Germinal center (tissue), 1 donor: ENCODE data around the gene CMIP.
A peak's percentile ranks its signal among the peaks of the same experiment; 100 is the strongest.

ENCODE experiments used
- DNase-seq: peaks from one replicate; pipeline ENCODE4 v3.0.0; 2012; ENCODE audit warnings: mixed read lengths, low spot score

CMIP gene

DNA sequence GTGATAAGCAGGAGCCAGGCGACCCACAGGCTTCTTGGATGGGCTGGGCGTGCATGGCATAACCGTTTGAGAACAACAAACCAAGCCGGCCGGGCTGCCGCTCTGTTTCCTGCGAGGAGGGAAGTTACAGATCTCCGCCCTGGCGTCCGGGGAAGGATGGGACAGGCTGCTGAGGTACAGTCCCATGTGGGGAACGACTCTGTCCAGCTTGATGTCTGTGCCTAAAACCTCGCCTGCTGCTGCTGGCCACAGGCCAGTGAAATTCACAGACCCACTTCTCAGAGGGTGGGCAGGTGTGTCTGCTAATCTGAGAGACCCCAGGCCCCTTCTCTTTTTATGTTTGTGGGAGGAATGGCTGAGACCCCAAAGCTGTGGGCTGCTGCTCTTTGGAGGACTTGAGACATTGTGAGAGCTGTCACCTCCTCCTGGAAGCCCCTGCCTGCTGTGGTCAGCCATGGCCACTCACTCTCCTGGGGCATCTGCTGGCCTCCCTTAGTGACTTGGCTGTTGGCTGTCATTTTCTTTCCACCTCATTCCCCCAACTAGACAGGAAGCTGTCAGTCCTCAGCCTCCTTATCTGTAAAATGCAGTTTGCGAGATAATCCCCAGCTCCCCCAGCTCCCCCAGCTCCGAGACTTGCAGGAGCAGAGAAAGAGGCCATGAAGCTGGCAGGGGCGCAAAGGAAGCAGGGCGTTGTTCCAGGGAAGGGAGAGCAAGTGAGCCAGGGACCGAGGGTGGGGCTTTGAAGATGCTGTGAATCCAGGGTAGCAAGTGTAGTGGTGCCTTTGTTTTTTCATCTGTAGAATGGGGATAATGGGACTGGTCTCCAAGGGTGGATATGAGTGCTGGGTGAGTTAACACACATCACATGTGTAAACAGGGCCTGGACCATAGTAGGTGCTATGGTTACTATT lies 51.0 kb downstream of the CMIP start:
- no peak for DNase-seq

DNA sequence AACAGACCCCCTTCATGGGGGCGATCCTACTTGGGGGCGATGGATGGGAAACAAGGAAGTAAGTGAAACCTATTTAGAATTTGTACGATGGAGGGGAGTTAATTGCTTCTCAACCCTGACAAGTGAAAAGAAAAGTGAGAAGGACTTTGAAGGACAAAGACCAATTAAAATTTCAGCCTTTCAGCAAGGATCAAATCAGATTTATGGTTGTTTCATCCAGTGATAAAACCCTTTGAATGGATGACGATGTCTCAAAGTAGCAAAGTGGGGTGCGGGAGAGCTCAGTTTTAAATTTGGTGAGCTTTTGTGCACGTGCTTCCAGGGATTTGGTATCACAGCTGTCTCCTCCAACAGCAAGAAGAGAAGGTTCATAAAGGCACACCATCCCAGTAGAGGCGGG lies 51.7 kb downstream of the CMIP start:
- DNase-seq = no peak

DNA sequence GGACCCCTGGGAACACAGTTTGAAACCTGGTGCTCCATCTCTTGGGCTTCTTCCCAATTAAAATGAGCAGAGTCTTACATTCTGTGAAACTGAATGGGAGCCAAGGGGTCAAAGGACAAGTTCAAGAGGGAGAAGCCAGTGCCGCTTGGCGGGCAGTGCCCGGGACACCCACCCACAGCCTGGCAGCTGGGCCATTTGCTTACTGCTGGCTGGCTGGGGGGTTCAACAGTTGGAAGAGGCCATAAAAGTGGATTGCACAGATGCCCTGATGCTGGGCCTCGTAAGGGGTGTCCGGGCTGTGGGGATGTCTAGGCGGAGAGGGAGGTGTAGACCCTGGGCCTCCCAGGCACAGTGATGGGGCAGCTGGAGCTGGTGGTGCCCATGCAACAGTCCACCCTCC lies 52.1 kb downstream of the CMIP start:
- DNase-seq = no peak

DNA sequence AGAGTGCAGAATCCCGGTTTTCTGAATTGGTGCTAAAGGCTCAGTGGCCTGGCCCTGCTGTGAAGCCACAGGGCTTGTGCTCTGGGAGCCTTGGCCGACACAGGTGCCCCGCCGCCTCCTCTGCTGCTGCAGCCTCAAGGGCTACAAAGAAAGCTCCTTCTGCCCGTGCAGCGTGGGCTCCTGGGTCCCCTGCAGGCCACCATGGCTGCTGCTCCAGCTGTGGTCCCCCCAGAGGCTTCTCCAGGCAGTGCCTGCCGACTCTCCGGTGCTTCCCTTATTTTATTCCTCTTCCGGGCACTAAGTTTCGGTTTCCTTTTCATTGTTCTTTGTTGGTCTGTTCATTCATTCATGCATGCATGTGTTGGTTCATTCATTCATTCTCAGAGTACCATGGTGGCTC lies 53.1 kb downstream of the CMIP start:
- DNase-seq = peak; percentile 72

DNA sequence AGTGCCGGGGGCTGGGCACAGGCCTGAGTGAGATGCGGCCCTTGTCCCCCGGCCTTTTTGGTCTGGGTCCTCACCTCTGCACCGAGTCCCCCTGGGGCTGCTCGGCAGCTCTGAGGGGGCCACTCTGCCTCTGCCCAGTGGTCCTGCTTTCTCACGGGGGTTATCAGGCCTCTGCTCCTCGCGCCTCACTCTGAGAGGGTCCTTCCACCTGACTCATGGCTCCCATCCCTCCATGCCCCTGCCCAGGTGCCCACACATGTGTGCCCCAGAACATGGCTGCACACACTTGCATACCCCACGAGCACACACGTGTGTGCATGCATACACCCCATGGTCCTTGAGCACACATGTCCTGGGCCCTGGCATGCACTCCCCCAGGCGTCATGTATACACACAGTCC lies 53.7 kb downstream of the CMIP start:
- no peak for DNase-seq

DNA sequence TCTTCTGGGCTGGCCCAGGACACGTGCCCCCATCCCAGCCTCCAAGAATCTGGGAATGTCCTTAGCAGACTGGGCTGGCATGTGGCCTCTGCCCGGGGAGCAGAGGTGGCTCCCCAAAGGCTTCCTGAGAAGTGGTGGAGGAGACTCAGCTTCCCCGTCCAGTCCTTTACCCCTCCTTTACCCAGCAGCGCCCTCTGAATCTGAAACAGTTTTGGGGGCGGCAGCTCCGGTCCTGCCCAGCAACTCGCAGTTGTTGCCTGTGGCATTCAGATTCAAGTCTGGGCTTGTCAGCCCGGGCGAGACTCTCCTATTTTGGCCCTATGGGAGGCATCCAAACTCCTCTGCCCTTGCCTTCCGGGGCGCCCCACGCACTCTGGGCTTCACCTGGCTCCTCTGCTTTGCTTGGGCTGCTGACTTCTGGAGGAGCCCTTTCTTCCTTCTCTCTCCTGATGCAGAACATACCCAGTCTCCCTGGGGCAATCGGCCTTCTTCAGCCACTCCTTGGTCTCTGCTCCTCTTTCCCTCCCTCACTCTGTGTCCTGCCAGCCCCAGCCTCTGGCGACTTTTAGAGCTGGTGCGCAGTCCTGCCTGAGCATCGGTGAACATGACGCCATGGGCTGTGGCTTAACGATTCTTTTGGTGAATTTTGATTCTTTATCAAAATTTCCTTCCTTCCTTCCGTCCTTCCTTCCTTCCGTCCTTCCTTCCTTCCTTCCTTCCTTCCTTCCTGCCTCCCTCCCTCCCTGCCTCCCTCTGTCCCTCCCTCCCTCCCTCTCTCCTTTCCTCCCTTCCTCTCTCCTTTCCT lies 55.2 kb downstream of the CMIP start:
- DNase-seq = no peak

DNA sequence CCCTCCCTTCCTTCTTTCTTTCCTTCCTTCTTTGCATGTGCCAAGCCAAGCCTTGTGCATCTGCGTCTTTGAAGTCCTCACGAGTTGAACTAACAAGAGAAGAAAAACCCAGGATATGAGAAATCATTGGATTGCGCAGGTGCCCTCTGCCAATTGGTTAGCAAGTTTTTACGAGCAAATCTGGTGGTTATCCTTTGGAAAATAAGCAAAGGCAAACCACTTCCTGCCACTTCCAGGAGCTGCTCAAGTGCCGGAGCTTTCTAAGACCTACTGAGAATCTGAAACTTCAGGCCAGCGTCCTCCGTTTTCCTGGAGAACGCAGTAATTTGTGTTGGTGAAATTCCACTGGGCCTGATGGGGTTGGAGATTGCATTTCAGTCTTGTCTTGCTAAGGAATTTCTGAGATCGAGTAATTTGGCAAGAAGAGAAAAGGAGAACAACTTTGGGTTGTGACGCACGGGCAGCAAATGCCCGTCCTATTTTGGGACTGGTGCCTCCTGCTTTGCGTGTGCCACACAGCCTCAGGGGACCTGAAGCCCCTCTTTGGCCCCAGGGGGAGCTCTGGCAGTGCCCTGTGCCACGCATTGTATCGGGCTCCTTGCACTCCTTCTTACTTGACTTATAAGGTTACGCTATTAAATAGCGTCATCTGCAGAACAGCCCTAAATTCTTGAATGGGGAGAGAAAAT lies 56.4 kb downstream of the CMIP start:
- peak; percentile 88 for DNase-seq

DNA sequence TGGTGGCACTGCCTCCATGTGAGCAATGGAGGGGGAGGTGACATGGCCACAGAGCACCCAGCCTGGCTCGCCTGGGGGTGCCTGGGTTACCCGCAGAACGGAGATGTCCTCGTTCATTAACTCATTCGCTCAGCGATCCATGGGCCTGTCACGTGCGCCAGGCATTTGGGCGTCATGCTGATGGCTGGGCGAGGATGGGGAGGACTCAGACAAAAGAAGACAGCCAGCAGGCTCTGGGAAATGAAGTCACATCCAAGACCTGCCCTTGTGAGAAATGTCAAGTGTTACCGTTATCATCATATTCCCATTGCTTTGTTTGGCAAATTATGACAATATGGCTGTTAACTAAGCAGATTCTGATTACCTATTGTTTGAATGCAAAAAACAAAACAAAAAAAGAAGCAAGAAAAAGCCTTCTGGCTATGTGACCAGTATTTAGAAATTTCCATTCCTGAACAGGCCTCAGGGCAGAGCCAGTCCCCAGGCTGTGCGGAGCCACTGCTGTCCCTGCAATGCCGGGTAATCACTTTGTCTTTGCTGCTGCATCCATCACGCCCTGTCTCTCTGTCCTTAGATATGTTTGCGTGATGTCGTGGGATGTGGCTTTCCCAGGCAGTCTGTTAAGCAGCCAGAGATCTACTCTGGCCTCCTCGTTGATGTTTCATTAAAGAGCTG lies 57.9 kb downstream of the CMIP start:
- DNase-seq = no peak

DNA sequence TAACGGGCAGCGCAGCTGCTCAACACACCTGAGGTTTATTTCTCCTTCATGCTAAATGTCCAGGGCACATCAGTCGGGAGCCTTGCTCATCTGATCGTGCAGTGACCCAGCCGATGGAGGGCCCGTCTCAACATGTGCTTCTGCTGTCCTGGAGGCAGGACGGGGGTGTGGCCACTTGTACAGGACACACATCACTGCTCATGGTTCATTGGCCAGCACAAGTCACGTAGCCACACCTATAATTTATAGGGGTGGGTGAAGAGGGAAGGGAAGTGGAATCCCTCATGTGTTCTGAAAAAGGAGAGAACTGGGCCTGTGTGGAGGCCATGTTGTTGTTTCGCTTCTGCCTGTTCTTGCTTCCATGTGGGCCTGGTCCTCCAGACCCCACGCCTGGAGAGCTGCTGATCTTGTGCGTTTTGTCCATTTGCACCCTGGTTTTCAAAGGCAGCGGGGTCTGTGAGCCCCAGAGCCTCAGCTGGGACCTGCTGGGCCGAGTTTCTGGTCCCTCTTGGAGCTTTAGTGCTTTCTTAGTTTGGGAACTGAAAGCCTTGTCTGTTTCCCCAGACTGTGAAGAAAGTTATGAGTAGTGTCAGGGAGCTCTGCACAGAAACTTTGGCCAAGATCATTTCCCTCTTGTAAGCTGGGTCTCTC lies 60.5 kb downstream of the CMIP start:
- DNase-seq = no peak

DNA sequence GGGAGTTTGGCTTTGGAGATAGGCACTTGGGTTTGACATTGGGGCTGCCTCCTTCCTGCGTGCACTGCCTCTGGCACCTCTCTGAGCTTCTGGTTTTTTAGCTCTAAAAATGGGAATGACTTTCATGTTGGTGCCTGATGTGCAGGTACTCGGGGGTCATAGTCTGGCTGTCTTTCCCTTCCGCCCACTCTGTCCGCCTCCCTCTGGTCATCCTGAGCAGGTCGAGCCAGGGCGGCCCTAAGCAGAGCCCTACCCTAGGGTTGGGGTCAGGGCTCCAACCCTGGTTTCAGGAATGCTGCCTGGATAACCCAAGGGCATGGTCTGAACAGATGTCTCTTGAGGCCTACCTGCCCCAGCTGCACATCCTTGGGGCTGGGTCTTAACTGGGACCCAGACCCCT lies 64.8 kb downstream of the CMIP start:
- no peak for DNase-seq

DNA sequence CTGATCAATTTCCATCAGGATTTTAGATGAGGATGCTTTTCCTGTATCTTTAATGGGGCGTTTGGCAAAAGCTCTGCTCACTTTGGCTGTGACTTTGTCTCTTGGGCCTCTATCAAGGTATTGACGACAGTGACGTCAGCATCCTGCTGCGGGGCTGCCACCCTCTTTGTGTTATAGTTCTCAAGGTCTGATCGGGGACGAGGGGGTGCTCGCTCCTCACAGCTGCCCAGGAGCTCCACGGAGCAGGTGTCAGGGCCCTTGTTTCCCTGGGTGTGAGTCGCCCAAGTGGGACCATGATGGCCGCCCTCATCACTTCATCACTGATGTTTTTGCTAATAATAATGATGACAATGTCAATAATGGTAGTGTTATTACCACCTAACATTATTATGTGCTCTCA lies 65.4 kb downstream of the CMIP start:
- DNase-seq = no peak

DNA sequence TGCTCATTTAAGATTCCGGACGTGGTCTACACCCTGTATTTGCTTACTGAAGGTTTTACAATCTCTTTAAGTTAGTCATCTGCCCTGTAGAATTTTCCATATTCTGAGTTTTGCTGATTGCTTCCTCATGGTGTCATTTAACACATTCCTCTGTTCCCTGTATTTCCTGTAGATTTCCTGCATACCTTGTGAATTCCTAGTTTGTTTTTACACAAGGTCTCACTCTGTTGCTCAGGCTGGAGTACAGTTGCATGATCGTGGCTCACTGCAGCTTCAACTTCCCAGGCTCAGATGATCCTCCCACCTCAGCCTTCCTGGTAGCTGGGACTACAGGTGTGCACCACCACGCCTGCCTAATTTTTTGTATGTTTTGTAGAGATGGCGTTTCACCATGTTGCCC lies 66.8 kb downstream of the CMIP start:
- no peak for DNase-seq

DNA sequence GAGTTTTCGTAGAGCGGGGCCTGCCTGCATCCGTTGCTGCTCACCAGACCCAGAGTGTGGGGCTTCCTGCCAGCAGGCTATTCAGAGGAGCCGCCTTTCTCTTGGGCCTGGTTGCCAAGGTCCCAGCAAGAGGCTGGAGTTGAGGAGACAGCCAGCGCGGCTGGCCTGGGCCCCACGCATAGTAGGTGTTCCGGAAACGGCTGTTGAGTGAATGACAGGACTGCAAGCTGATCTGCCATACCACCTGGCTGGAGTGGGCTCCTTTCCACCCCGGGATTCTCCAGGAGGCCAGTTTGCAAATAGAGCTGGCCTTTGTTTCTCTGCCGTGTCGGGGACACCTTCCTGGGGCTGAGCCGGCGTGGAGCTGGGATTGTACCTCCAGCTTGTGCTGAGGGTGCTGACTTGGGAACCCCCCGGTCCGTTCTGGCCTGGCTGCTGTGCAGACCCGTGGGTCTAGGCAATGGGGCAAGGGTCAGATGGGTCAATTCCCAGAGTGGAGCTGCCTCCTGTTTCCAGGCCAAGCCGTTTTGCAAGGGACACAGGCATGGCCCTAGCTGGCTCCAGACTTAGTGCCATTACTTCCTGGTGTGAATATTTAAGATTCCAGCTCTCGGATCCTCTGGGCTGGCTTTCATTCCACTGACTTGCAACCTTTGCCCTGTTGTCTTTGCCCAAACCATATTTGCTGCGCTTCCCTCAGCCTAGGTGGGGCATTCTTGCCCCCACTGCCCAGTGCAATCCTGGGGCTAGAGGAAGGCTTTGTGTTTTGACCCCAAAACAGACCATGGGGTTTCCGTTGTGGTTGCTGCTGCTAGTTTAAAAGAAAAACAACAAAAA lies 68.8 kb downstream of the CMIP start:
- DNase-seq = no peak

DNA sequence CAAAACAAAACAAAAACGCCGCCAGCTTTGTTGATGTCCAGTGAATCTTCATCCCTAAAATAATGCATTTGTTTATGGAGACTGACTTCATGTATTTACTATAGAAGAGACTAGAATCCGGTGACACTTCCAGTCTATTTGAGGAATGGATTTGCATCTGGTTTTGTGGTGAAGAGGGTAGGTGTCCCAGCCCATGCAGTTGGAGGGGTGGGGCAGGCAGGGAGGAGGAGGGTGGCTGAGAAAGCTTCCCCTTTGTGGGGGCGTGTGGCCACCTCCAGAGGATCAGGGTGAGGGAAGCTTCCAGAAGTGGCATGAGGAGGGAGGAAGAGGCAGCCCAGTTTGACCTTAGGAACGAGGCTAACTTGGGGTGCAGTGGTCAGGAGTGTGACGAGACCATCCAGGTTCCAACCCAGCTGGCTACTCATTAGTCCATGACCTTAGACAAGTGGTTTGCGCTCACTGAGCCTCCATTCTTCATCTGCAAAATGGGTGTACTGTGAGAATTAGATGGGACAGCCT lies 69.5 kb downstream of the CMIP start:
- peak; percentile 71 for DNase-seq

DNA sequence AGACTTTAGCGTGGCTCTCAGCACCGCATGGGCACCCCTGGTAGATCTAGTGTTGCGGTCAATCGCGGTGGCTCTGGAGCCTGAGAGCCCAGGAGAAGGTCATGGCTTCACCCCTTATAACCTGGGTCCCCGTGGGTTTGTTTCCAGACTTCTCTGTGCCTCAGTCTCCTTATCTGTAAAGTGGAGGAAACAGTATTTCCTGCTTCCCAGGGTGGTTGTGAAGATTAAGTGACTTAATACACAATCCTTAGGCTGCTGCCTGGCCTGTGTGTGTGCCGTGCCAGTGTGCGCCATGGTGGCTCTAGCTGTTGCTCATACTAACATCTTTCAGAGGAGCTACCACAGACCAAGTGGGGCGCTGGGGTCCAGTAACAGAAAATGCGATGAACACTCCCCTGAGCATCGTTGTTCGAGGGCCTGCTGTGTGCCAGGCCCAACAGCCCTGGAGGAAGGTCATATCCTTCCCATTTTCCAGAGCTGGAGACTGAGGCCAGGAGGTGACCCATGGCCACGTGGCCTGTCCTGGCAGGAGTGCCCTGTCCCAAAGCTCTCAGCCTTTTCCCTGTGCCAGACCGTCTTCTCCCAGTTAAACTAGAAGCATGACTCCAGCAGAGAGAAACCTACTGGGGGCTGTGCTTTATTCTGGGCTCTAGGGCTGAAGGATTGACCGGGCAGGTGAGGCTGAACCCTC lies 70.1 kb downstream of the CMIP start:
- DNase-seq = no peak

DNA sequence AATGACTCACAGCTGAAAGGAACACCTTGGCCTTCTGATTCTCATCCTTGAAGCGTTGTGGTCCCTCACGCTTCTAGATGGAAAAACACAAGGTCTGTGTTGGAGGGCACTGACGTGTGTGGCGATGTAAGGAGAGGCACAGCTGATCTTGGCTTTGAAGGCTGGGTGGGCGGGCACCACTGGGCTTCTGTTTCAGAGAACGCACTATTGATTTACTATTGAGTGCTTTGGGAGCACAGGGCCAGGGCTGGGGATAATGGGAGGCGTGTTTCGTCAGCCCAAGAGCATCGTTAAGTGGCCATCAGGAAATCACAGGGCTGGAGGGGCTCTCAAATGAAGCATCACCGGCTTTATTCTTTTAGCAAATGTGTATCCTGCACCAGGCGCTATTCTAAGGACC lies 70.7 kb downstream of the CMIP start:
- DNase-seq = no peak

DNA sequence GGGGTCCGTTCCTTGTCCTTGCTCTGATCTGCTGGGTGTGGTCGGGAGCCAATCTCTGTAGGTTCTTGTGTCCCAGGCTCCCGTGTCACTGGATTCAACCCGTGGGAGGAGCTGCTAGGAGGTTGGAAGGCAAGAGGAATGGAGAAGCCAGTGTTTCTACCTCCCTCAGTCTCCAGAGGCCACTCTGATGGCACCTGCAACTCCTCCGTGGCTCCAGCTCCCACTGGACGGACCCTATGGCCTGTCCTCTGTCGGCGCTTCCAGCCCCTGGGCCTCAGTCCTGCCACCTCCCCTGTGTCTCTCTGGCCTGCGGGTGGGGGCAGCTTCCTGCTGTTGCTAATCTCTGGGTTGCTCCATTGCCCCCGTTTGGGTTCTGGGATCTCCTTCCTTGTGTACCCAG lies 71.1 kb downstream of the CMIP start:
- no peak for DNase-seq

DNA sequence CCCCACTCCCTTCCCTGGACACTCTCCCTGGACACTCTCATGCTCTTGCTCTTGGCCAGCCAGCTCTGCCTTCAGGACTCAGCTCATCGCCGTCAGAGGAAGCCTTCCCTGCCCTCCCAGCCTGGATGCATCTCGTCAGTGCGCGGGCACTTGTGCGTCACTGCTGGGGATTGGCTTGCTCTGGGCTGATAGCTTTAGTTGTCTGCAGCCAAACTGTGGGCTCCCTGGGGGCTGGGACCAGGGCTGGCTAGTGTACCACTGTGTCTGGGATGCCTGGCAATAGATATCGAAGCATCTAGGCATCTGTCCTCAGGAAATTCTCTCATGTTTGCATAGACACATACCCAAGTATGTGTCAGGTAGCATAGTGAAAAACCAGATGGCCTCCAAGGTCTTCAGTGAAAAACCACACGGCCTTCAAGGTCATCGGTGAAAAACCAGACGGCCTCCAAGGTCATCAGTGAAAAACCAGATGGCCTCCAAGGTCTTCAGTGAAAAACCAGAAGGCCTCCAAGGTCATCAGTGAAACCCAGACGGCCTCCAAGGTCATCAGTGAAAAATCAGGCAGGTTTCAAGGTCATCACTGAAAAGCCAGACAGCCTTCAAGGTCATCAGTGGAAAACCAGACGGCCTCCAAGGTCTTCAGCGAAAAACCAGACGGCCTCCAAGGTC lies 72.0 kb downstream of the CMIP start:
- DNase-seq = no peak

DNA sequence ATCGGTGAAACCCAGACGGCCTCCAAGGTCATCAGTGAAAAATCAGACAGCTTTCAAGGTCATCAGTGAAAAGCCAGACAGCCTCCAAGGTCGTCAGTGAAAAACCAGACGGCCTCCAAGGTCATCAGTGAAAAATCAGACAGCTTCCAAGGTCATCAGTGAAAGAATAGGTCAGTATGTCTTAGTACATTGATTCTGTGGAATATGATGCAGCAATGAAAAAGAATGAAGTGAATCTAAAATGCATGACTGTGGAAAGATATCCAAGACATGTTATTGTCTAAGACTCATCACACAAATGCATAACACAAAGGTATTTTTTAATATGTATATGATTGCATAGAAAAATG lies 72.5 kb downstream of the CMIP start:
- DNase-seq = no peak
